Hematopoietic multipotent progenitor cell (in vitro differentiated cells): ENCODE data around the gene CARMIL1. TPM values are rescaled to one million over a fixed set of nuclear protein-coding genes. Genes with fewer than 3 reads are reported as not detected.

ENCODE experiments used
- DNase-seq, 3 donors: peaks; one replicate each; pipeline ENCODE4 v3.0.0-alpha.2; 2011 to 2015; ENCODE audit warnings: low read depth in 2 of 3, low spot score in 2 of 3
- total RNA-seq: library from RNA; depleted of rRNA; stranded (reverse); fragments of >200 nt; gene quantifications from one replicate; pipeline ENCODE4 v1.2.3, GENCODE V29; 2012

Gene CARMIL1
- total RNA-seq, 1 donor = 8.6 TPM

- no peak for DNase-seq
These were observed 183.2 kb downstream of the CARMIL1 start for GRCh38 chr6:25462235-25462897.

DNA sequence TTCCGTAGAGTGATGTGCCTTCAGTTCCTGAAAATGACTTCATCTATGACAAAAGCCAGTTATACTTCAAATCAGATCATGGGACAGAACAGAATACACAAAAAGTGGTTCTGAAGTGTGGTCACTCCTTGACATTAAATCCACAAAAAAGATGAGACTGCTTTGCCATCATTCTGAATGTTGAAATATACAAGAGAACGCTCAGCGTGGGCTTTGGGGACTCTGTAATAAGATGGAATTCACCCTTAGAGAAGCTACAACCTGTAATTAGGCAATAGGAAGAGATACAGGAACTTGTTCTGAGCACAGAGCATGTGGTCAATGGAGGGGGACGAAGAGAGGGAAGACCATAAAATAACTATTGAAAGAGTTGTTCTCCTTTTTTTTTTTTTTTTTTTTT is 184.3 kb downstream of the CARMIL1 start:
- DNase-seq = no peak

DNA sequence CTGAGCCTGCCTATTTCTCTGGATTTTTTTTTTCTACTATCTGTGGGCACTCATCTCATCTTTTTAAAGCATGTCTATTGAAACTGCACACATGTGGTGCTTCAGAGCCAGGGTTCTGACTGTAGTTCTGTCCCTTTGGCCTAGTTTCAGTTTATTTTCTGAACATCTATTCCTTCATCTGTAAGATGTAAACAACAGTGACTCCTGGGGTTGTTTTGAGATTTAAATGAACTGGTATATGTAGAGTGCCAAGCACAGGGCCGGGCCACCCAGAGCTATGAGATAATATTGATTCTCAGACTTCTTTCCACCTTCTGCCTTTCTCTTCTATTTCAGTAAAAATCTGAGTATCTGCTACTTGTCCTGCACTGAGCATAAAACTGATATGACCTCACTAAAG is 185.1 kb downstream of the CARMIL1 start:
- no peak for DNase-seq

- DNase-seq = no peak
These were observed 186.8 kb downstream of the CARMIL1 start for GRCh38 chr6:25465941-25466340.

- no peak for DNase-seq
These were observed 189.7 kb downstream of the CARMIL1 start for GRCh38 chr6:25468881-25469280.

DNA sequence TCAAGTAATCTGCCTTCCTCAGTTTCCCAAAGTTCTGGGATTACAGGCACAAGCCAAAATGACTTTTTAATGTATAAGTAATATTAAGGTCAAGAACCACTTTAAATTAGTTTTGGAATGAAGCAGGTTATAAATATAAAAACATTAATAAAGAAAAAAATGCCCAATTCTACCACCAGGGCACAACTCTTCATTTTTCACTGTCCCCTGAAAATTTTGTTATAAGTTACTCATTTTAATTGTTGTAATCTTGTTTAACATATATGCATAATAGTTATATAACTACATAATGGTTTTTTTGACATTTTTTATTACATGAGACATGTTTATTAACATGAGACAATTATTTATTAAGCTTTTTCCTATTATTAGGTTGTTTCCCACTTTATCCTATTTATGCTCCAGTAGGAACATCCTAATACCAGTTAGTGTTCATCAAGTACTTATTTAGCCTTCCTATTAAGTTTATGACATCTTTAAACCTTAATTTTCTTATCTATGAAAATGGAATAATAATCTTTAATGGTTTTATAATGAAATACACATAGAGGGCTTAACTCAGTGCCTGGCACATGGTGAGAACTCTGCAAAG is 190.7 kb downstream of the CARMIL1 start:
- DNase-seq = no peak

GRCh38 chr6:25472306-25472705 is 193.1 kb downstream of the CARMIL1 start:
- DNase-seq = peak in 1 of 3 donors; percentile 22

DNA sequence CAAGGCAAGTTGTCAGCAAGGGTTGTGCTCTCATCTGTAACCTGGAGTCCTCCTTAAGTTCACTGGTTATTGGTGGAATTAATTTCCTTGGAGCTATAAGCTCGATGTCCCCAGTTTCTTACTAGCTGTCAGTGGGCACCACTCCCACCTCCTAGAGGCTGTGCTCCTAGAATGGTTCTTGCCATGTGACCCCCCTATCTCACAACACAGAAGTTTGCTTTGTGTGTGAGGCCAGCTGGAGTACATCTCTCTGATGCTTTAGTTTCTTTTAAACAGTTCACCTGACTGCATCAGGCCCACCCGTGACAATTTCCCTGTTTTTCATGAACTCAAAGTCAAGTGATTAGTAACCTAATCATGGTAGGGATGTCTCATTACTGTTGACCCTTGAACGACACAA is 193.7 kb downstream of the CARMIL1 start:
- DNase-seq = no peak

- DNase-seq = no peak
These were observed 194.3 kb downstream of the CARMIL1 start for GRCh38 chr6:25473447-25473846.

- no peak for DNase-seq
These were observed 197.0 kb downstream of the CARMIL1 start for GRCh38 chr6:25476126-25476525.

GRCh38 chr6:25477006-25477590 is 197.9 kb downstream of the CARMIL1 start:
- no peak for DNase-seq

- DNase-seq = no peak
These were observed 199.8 kb downstream of the CARMIL1 start for GRCh38 chr6:25478973-25479372.

DNA sequence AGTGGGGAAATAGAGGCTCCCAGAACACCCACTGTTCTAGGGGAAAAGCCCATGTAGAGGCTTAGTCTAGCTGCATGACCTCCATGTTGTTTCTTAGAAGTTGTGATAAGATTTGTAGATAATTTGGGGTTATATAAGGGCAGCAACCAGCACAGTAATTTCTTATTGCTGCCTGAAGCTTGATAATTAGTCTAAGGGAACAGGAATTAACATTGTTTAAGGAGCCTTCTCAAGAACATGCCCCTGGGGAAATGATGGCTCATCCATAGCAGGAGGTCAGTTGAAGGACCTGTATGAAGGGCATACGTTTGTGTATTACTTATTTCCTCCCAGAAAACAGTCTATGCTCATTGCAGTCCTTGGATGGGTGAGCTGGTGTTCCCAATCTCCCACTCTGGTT is 202.1 kb downstream of the CARMIL1 start:
- no peak for DNase-seq

GRCh38 chr6:25482996-25483395 is 203.8 kb downstream of the CARMIL1 start:
- DNase-seq = no peak

DNA sequence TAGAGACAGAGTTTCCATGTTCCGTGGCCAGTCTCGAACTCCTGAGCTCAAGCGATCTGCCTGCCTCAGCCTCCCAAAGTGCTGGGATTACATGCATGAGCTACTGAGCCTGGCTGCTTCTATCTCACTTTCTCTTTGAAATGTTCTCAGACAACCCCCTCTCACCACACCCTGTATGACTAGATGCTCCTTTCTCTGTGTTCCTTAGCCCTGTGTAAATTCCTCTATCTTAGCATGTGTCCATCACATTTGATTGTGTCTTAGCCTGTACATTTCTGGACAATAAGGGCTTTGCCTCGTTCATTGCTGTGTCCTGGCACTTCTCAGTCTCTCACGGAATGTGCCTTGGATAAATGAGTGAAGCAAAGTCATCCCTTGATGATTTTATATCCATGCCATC is 204.8 kb downstream of the CARMIL1 start:
- DNase-seq = no peak

GRCh38 chr6:25484900-25485299 is 205.7 kb downstream of the CARMIL1 start:
- DNase-seq = no peak

GRCh38 chr6:25485821-25486534 is 206.8 kb downstream of the CARMIL1 start:
- peak in 2 of 3 donors; percentile 36 to 43 for DNase-seq

DNA sequence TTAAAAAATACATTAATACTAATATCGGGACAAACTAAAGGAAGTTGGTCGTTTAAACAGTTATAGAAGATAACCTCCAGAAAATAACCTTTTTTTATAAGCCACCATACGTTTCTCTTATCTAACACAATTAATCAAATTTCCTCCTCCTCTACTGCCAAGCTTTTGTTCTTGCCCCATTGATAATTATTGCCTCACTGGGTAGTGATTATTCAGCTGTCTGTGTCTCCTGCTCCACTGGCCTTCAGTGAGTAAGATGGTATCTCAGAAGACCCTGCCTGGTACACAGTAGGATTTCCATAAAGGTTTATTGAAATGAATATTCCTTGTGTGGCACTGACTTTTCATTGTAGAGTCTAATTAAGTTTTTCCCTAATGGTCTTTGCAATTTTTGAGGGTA is 207.4 kb downstream of the CARMIL1 start:
- DNase-seq = no peak

DNA sequence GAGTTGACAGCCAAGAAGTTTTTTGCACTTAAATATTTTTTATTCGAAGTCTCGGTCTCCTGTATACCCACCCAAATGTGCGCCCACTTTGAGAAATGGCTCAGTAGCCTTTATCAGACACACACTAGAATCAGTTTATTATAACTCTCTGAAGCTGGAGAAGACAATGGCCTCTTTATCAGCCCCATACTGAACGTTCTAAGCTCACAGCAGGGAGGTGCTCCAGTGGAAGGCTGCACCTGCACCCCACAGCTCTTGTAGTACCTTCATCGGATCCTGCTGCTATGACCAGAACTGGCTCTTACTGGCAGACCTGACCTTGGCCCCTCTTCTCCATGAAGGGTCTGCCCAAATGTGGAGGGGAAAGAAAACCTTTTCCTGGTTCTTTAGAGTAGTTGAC is 207.8 kb downstream of the CARMIL1 start:
- DNase-seq = no peak

DNA sequence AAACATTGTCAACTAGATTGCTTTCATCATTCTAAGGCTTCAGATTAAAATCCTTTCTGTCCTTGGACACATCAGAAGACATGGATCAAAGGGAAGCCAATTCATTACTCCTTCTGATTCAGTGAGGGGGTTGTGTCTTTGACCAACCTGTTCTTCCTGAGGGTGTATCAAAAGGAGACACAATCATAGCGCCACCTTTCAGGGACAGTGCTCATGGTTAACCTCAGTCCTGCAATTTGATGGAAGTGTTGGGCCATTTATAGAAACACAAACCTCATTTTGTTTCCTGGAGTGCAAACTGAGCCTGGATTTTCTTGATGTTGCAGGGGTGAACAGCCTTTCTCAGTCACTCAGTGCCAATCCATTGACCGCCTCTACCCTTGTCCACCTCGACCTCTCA is 209.0 kb downstream of the CARMIL1 start:
- no peak for DNase-seq

- no peak for DNase-seq
These were observed 210.2 kb downstream of the CARMIL1 start for GRCh38 chr6:25489399-25489798.
